ENCODE results near the gene ARIH1.

GRCh38 chr15:72450805-72451204 is 23.3 kb upstream of the ARIH1 start:
- TF ChIP-seq POLR2AphosphoS5 (IDR thresholded peaks at IDR 0.05; ENCODE audit: low read depth, low read length) = no peak
- TF ChIP-seq REST (IDR thresholded peaks at IDR 0.05; ENCODE audit: insufficient read depth in 1 of 2, low read depth in 2 of 2, low read length in 2 of 2) = no peak
- no peak for TF ChIP-seq SIN3A (IDR thresholded peaks at IDR 0.05; ENCODE audit: borderline replicate concordance, insufficient read depth, low read length)
- no peak for TF ChIP-seq TAF1 (IDR thresholded peaks at IDR 0.05; ENCODE audit: borderline replicate concordance, insufficient read depth, low read length)
